GM18519 (cell line): ENCODE results near the gene AK8.

Experiments
- ATAC-seq: cut with Tn5 transposase; IDR thresholded peaks from one replicate; pipeline ENCODE4 v1.9.1; 2021; ENCODE audit warnings: mild to moderate bottlenecking, moderate library complexity; ENCODE audit not compliant: unreplicated experiment, low FRiP score

AK8 gene

DNA sequence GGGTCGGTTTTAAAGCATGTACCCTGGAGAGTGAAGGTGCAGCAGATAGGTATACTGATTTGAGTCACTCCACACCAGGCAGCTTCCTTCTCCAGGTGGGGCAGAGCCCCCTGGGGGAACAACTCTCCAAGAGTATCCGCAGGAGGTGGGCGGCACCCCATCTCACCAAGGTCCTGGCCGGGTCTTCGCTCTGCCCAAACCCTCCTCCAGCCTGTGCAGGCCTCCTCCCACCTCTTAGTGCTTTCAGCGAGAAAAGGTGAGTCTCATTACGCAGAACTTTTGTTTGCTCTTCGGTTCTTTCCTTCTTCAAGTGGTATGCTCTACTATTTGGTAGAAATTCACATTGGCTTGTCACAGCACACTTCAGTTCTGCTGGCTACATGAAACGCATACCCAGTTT is 14.3 kb upstream of the AK8 start:
- ATAC-seq: no peak

DNA sequence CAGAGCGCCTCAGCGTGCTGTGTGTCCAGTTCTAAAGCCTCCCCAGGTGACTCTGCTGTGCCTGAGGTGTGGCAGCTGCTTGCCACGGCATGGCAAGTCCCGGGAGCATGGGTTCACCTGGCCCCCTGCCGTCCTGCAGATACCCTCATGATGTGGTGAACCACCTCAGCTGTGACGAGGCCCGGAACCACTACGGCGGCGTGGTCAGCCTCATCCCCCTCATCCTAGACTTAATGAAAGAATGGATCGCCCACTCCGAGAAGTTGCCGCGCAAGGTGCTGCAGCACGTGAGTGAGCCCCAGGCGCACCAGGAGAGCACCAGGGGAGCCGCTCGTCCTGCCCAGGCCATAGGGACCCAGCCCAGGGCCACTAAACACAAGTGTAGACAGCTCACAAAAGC is 10.1 kb upstream of the AK8 start:
- no peak for ATAC-seq

DNA sequence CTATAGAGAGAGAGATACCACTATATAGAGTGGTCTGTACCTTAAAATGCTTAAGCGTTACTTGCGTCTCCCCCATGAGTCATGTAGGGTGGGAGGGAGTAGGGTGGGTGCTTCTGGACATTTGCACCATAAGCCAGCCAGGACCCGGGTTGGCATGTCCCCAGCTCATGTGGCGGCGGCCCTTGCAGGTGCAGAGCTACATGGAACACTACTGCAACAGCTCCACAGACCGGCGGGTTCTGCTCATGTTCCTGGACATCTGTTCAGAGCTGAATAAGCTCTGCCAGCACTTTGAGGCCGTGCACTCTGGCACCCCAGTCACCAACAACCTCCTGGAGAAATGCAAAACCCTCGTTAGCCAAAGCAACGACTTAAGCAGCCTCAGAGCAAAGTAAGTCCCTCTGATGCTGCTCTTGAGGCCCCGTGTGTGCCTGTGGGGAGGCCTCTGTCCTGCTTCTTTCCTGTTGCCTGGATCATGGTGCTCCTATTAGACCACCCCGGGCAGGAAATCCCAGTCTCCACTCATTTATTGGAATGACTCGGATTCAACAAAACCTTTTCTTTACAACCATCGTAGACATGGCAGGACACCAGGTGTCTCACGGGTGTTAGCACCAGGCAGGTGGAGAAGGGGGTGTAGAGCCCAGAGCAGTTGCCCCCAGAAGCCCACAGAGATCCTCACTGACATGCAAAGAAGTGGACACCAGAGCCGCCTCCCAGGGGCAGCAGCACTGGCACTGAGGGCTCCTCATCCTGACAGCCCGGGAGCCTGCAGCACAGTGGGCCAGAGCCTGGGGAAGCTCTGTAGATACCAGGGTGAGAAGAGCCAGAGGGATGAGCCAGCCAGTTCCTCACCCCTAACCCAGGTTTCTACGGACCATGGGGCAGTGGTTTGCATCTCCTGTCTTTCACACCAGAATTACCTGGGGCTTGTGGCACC is 9.4 kb upstream of the AK8 start:
- ATAC-seq: no peak

DNA sequence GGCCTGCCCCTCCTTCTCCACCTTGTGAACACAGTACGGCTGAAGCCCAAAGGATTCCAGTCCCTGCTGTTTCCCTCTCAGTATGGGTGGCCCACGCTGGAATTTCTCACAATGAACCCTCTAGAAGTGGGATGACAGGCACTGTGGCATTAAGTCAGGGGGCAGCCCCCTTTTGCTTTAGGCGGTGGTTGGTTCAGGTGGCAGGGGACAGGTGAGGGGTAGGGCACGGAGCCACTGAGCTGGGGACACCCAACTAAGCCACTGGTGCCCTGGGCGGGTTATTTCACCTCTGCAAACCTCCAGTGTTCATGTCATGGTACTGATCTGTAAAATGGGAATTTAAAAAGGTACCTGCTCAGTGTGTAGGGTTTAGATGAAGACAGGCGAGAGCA is 8.2 kb upstream of the AK8 start:
- no peak for ATAC-seq

DNA sequence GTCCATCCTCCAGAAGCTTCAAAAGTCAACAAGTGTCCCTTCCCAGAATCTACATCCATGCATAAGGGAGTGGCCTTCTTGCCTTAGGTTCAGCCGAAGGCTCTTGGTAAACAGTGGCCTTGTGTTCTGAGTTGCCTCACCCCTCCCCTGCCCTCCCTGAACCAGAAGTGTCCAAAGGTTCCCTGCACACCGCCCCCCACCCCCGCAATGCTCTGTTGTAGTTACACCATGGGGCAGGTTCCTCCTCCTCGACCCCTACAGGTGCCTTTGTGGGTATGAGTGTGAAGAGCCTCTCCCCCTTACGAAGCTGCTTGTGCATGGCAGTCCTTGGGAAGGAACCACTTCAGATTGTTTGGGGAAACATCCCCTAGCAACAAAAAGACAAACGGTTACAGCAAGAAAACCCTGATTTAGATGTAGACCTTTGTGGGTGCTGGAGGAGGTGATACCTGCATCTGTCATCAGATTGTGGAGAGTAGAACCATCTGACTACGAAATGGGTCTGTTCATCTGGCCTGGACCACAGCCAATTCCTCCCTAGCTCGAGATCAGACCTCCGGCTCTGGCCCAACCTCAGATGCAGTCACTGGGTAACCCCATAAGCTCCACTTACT is 7.7 kb upstream of the AK8 start:
- no peak for ATAC-seq

DNA sequence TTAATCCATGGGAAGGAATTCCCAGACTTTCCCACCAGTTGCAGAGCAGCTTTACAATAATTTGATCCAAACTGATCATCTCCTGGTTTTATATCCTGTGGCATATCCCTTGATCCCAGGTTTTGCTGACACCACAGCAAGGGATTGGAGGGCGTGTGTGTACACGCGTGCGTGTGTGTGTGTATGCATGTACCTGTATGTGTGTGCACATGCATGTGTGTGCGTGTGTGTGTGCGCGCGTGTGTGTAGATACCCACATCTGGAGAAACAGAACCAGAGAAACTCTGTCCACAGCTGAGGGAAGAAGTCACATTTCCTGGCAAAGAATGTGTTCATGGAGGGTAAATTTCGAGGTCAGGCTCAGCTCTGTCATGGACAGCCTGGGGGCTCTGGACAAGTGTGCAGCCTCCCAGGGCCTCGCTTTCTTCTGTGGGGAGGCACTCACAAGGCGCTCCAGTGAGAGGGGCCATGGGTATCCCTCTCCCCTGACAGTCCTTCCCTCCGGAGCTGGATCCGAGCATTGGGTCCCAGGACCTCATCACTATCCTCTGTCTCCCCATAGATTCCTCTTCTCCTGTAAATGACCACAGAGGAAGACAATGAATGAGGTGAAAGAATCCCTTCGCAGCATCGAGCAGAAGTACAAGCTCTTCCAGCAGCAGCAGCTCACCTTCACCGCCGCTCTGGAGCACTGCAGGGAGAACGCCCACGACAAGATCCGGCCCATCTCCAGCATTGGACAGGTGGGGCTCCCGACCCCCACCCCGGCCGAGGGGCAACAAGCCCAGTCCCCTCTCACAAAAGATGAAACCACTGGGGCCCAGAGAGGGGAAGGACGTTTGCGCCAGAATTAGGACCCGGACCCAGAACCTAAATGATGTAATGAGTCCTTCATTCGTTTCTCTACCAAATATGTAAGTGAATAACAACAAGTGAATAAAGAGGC is 5.5 kb upstream of the AK8 start:
- no peak for ATAC-seq

DNA sequence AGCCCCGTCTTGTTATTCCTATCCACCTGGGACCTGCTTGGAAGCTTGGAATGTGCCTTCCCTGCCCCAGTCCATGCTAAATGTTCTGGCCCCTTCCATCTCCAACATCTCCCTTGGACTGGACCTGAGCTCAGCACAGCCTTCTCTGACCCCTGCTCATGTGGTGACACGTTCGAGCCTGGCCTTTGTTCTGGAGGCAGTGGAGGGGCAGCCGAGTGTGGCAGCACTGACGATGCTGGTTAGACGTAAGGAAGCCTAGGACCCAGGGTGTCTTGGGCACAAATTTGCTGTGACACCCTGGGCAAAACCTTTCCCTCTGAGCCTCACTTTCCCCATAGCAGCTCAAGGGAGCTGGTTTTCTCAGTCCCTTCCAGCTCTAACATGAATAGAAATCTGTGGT is 4.5 kb upstream of the AK8 start:
- ATAC-seq: no peak

DNA sequence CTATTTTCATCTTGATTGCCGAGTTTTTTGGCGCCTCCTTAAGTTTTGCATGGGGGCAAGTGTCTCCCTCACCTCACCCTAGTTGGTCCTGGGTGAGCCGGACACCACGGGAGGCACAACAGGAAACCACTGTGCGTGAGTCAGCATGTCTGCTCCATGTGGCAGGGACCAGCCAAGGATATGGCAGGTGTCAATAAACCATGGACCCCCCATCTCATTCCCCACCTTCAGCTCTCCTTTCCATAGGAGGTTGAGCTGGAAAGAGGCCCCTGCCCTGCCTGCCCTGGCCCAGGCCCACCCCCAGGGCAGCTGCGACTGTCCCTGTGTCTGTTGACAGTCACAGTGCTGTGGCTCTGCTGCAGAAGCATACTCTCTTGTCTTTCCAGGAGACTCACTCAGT is 3.7 kb upstream of the AK8 start:
- no peak for ATAC-seq

DNA sequence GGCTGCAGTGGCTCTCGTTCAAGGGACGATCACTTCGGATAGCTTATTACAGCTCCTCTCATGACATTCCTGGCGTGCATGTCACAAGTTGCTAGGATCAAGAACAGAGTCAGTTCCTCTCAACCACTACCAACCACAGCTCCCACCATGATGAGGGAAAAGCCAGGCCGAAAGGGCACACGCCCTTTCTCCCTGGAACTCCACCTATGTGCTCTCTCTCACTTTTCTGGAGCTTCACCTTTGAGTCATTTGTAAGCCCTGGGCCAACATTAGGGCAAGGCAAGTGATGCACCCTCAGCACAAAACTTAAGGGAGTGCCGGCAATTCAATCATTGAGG is 2.2 kb upstream of the AK8 start:
- ATAC-seq: no peak

DNA sequence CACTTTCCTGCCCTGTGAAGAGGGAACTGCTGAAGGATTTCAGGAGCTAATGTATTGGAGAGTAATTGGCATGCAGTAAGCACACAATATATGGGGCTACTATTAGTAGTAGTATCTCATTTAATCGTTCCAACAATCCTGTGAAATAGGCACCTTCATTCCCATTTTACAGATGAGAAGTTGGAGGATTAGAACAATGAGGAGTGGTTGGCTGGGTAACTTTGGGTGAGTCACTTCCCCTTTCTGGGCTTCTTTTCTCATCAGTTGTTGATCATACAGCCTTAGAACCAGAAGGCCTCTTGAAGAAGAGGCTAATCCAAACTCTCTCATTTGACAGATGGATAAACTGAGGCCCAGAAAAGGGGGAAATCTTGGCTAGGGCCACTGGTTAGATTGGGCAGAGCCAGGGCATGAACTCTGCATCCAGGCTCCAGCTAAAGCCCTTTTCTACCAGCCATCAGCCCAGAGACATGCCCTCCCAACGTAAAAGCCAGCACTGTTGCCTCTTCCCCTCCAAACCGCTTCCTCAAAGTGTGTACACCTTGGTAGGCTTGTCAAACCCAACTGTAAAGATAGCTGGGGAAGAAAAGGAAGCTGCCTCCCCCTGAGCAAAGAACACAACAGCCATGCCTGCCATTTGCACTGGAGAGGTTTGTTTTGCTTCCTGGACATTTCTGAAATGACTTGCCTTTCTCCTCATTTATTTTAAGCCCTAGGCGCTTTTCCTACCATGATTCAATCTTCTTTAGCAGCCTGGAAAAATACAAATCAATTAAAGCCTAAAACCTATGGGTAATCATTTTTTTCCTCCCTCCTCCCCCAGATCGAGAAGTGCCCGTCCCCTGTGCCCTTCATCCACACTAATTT is 1.6 kb upstream of the AK8 start:
- no peak for ATAC-seq

DNA sequence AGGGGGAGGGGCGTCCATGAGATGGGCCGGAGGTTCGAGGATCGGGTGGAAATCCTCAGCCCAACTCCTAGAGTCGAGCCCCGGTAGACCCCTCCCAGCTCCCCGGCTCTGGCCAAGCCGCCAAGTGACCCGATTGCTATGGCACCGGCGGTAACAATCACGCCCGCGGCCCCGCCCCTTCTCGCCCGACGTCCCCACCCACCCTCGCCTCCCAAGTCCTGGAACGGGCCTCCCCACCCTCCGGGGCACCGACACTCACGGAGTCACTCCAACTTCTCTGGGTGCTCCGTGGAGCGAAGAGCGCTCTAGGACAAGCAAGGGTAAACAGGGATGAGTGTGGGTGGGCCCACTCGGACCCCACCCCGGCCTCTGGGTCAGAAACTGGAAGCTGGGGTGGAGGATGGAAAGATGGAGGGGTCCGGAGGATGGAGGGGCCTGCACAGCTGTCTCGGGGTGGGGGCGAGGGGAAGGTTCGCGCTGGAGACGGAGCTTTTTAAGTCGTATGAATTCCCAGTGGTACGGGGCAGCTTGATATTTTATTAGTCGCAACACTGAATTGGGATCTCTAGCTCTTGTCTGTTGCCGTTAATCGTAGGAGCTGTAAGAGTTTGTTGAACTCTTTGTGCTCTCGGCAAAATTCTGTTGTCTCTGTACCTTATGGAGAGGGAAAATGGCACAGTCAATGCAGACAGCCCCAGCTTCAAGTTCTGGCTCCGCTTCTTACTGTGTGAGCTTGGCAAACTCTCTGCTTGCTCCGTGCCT is 792 bp upstream of the AK8 start, which contains the start of gene SPACA9:
Gene SPACA9 (plus strand): TSS at position 204 of the 762 bp plus-strand sequence. CDS start 5,050 bp downstream, outside the sequence.
- no peak for ATAC-seq

DNA sequence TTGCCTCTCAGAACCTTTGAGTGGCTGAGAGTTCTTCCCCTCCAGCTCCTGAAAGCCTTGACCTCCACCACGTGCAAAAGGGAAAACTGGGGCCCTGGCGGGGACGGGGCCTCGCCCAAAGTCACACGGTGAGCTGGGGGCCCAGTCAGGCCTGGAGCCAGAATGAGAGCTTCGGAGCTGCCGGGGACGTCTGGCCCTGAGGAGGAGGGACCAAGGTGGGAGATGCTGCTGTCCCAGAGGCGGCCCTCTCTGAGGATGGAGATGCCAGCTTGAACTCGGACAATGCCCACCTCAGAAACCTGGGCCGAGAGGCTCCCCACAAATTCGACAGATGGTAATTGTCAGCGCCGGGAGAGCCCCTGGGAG is 643 bp downstream of the AK8 start:
- ATAC-seq: no peak

DNA sequence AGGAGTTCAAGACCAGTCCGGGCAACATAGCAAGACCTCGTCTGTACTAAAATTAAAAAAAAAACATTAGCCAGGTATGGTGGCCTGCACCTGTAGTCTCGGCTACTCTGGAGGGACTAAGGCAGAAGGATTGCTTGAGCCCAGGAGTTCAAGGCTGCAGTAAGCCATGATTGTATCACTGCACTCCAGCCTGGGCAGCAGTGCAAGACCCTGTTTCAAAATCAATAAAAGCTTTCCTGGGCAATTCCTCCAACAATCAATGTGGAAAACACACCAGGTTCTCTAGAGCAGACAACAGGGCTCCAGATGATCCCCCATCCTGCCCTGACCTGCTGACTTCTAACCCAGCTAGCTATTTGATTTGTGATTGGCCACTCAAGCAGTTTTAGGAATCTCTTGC is 1.2 kb downstream of the AK8 start:
- ATAC-seq: no peak

DNA sequence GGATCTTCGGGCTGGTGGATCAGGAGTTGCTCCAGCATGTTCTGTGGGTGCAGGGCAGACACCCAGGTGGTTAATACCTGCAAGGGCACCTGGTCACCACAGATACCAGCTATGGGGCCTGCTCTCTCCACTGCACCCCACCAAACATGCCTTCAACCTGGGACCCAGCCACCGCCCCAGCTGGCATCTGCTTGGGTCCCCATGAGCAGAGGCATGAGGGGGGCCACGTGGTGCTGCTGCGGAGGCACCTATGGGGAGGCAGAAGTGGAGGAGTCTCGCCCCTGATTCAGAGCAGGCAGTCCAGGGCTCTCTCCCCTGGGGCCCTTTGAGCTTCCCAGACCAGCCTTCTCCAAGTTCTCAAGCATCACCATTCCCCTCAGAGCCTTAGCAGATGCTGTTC is 2.9 kb downstream of the AK8 start:
- no peak for ATAC-seq

DNA sequence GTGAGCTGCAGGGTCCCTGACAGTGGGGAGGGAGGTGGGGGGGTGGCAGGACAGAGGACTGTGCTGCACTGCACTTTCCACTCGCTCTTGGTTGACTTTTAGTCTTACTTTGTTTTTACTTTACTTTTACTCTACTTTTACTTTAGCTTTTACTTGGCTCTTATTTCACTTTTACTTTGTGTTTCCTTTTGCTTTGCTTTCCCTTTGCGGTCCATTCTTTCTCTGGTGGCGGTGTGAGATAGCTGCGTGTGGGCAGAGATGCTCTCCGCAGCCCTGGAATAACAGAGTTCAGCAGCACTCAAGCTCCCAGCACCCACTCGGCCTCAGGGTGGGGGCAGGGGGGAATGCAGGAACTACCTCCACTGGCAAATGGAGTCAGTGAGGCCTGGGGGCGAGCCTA is 4.7 kb downstream of the AK8 start:
- no peak for ATAC-seq

DNA sequence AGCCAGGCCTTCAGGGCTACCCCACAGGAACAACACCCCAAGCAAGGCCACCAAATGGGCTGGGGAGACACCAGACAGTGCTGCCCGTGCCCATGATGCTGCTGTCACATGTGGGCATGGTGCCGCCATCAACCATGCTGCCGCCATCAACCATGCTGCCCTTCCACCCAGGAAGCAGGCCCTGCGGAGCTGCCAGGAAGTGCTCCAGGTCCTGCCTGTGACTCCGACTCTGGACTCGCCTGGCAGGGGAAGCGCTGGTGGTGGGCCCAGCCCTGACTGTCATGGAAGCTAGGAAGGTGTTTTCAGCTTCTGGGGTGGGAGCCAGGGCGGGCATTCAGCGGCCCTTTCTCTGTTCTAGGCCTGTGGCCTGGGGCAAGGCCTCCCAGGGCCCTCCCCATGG is 8.8 kb downstream of the AK8 start:
- ATAC-seq: no peak

DNA sequence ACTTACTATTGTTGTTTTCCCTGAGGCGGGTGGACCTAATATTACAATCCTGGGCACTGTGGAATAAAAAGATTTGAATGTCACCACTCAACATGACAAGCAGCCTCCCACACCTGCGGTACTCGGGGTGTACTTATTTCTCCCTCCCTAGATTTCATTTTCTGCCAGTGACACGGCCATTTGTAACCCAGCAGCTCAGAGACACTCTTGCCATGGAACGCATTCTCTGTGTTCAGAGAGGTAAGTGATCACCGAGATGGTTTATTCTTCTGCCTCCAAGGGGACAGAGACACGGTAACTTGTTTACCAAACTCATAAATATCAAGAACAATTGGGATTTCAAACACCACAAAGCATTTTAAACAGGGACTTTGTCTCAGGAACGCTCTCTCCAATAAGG is 11.2 kb downstream of the AK8 start:
- ATAC-seq: no peak

DNA sequence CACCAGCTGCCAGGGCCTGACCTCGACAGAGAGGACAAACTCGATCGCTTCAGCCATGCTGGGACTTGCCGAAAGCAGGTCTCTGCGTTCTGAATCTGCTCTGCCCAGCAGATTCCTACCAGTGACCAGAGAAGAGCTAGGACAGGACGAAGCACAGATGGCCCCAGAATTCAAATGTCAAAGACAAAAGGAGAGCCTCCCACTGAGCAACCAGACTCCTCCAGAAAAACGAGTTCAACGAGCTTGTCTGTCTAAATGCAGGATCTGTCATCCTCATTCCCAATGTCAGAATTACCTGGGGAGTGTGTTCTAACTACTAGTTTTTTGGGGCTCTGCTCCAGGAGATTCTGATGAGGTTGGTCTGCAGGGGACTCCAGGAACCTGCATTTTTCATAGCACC is 13.4 kb downstream of the AK8 start:
- no peak for ATAC-seq

DNA sequence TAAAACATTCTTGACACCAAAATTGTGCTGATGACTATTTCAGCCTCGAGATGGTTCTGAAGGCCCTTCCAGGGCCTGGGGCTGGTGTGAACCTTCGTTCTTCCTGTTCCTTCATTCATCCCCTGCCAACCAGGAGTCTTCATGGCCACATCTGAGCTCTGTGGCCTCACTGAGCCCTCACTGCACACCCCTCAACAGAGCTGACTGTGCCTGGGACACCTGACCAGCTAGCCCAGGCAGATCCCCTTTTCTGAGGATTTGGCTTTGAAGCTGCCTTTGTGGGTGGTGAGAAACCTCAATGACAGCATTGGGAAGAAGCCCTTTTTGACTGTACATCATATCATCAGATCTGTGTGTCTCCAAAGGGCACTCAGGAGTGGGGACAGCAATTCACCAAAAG is 13.8 kb downstream of the AK8 start:
- ATAC-seq: no peak

DNA sequence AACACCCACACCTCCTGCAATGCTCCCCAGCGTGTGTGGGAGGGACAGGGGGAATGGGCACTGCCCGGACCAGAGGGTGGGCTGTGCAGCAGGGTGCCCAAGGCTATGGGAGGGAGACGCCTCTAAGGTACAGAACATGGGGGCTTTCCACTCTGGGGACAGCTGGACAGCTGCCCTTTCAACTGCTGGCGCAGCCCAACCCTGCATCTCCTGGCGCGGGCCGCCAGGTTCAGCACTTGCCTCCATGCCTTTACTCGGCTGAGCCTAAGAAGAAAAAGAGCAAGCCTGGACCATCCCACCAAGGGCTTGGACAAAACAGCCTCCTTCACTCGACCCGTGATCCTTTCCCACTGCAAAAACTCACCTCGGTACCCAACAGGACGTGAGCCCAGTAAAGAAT is 15.0 kb downstream of the AK8 start:
- no peak for ATAC-seq
